ENCODE results near the gene ANKRD24. TPM values are rescaled to one million over a fixed set of nuclear protein-coding genes. Genes with fewer than 3 reads are reported as not detected.
A peak's percentile ranks its signal among the peaks of the same experiment; 100 is the strongest.

ANKRD24 gene
- total and polyA plus RNA-seq, 2 of the 13 experiments (the other 11 are each of a cell fraction or from before 2014, with no cell fraction given), result 0.13 to 0.24 TPM

DNA sequence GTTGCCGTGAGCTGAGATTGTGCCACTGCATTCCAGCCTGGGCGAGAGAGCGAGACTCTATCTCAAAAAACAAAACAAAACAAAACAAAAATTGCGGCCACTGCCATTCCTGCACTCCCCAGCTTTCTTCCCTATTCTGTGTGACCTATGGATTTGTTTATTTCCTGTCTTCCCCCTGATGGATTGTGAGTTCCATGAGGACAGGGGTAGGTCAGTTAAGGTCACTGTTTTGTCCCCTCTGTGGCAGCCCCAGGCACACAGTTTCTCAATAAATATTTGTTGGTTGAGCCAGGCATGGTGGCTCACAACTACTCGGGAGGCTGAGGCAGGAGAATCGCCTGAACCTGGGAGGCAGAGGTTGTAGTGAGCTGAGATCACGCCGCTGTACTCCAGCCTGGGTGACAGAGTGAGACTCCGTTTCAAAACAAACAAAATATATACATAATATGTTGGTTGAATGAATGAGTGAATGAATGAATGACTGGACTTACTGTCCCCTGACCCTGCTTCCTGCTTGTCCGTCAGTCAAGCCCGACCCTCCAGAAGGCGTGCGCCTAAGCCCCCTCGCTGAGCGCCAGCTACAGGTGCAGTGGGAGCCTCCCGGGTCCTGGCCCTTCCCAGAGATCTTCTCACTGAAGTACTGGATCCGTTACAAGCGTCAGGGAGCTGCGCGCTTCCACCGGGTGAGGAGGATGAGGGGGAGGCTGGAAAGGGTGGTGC lies 51.8 kb downstream of the ANKRD24 start (continued):
- TF ChIP-seq CREB1 (IDR thresholded peaks at IDR 0.05) (no peak), CREB1 (CRISPR knock-in tag; IDR thresholded peaks at IDR 0.05) (no peak), PHF8 (CRISPR knock-in tag; IDR thresholded peaks at IDR 0.05) (no peak), PBX2 (CRISPR knock-in tag; IDR thresholded peaks at IDR 0.05) (no peak), ZNF496 (CRISPR knock-in tag; IDR thresholded peaks at IDR 0.05; ENCODE audit: insufficient replicate concordance) (no peak), ZNF547 (CRISPR knock-in tag; IDR thresholded peaks at IDR 0.05) (no peak; the same call in 1 of the 2 replicates), ATM (IDR thresholded peaks at IDR 0.05; ENCODE audit: borderline replicate concordance) (no peak), WIZ (CRISPR knock-in tag; IDR thresholded peaks at IDR 0.05) (no peak), TEAD2 (CRISPR knock-in tag; IDR thresholded peaks at IDR 0.05) (no peak), THRA (CRISPR knock-in tag; IDR thresholded peaks at IDR 0.05; ENCODE audit: borderline replicate concordance) (peak; percentile 98), ATRX (CRISPR knock-in tag; IDR thresholded peaks at IDR 0.05; ENCODE audit: borderline replicate concordance) (no peak), ZNF251 (CRISPR knock-in tag; IDR thresholded peaks at IDR 0.05) (no peak), ZBTB49 (CRISPR knock-in tag; IDR thresholded peaks at IDR 0.05; ENCODE audit: borderline replicate concordance) (no peak), TBX3 (IDR thresholded peaks at IDR 0.05; ENCODE audit: borderline replicate concordance) (no peak), HMGXB4 (CRISPR knock-in tag; IDR thresholded peaks at IDR 0.05; ENCODE audit: borderline replicate concordance in 1 of 2, low read depth in 1 of 2) (no peak; a peak in 1 of 4 replicates), ZNF550 (CRISPR knock-in tag; IDR thresholded peaks at IDR 0.05; ENCODE audit: borderline replicate concordance) (no peak), NCOA1 (CRISPR knock-in tag; IDR thresholded peaks at IDR 0.05) (no peak), ATF7 (IDR thresholded peaks at IDR 0.05) (no peak), ATF7 (CRISPR knock-in tag; IDR thresholded peaks at IDR 0.05) (no peak), ZNF83 (CRISPR knock-in tag; IDR thresholded peaks at IDR 0.05; ENCODE audit: borderline replicate concordance) (no peak), ATAD3A (CRISPR knock-in tag; IDR thresholded peaks at IDR 0.05) (no peak), ZFP62 (CRISPR knock-in tag; IDR thresholded peaks at IDR 0.05) (no peak)
- TF ChIP-seq, protein P1, sequence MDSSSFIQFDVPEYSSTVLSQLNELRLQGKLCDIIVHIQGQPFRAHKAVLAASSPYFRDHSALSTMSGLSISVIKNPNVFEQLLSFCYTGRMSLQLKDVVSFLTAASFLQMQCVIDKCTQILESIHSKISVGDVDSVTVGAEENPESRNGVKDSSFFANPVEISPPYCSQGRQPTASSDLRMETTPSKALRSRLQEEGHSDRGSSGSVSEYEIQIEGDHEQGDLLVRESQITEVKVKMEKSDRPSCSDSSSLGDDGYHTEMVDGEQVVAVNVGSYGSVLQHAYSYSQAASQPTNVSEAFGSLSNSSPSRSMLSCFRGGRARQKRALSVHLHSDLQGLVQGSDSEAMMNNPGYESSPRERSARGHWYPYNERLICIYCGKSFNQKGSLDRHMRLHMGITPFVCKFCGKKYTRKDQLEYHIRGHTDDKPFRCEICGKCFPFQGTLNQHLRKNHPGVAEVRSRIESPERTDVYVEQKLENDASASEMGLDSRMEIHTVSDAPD (CRISPR knock-in tag; IDR thresholded peaks at IDR 0.05), result no peak
